LHCN-M2 (cell line): ENCODE data around the gene CNIH2. TPM values are rescaled to one million over a fixed set of nuclear protein-coding genes. Genes with fewer than 3 reads are reported as not detected.

ENCODE experiments used
- DNase-seq: peaks from one replicate; pipeline ENCODE4 v3.0.0-alpha.2; 2012; ENCODE audit warnings: low read depth
- total RNA-seq: library from RNA; depleted of rRNA; stranded (reverse); fragments of >200 nt; gene quantifications from 2 replicates; pipeline ENCODE4 v1.2.3, GENCODE V29; 2014; rRNA removed

CNIH2 gene
- total RNA-seq, 1 experiment from 2014 or later, result 0.86 TPM

DNA sequence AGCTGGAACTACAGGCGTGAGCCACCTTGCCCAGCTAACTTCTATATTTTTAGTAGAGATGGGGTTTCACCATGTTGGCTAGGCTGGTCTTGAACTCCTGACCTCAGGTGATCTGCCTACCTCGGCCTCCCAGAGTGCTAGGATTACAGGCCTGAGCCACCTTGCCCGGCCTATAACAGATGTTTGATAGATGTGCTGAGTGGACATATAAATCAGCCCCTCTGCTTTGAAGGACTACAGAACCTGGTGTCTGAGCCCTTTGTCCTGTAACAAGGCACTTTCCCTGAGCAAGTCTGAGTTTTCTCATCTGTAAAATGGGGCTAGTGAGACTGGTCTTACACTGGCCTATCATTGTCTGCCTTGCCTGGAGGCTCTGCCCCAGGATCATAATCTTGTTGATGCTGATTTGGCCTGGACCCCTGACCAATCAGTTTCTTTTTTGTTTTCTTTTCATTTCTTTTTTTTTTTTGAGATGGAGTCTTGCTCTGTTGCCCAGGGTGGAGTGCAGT, 51.2 kb downstream of the CNIH2 start:
- no peak for DNase-seq

GRCh38 chr11:66330931-66331330, 53.0 kb downstream of the CNIH2 start:
- DNase-seq, result no peak

GRCh38 chr11:66331542-66332370, 53.8 kb downstream of the CNIH2 start:
- no peak for DNase-seq

GRCh38 chr11:66332371-66333219, 54.6 kb downstream of the CNIH2 start:
- no peak for DNase-seq

- no peak for DNase-seq
Observed at GRCh38 chr11:66333220-66333877, 55.4 kb downstream of the CNIH2 start.

Other genes with a start within 250 kb of the CNIH2 start
- not detected in 2 replicates for gene GAL3ST3, start 229.0 kb upstream of the CNIH2 start, total RNA-seq
- 156 and 163 TPM in 2 replicates for gene SF3B2, start 225.8 kb upstream of the CNIH2 start, total RNA-seq
- gene PACS1, start 207.9 kb upstream of the CNIH2 start, total RNA-seq, result 26.0 and 30.0 TPM in 2 replicates
- 22.9 and 27.8 TPM in 2 replicates for gene KLC2, start 20.5 kb upstream of the CNIH2 start, total RNA-seq
- 184 and 193 TPM in 2 replicates for gene RAB1B, start 9.5 kb upstream of the CNIH2 start, total RNA-seq
- gene YIF1A, start 11.0 kb downstream of the CNIH2 start, total RNA-seq, result 120 and 127 TPM in 2 replicates
- 0.23 and 0.32 TPM in 2 replicates for gene TMEM151A, start 13.7 kb downstream of the CNIH2 start, total RNA-seq
- 0.06 TPM in 1 of 2 replicates, not detected in the other for gene CD248, start 38.9 kb downstream of the CNIH2 start, total RNA-seq
- gene RIN1, start 58.3 kb downstream of the CNIH2 start, total RNA-seq, result 82.1 and 97.9 TPM in 2 replicates
- gene BRMS1, start 66.9 kb downstream of the CNIH2 start, total RNA-seq, result 102 and 107 TPM in 2 replicates
- 50.9 and 51.0 TPM in 2 replicates for gene B4GAT1, start 69.5 kb downstream of the CNIH2 start, total RNA-seq
- not detected in 2 replicates for gene SLC29A2, start 93.6 kb downstream of the CNIH2 start, total RNA-seq
- gene NPAS4, start 142.9 kb downstream of the CNIH2 start, total RNA-seq, result 0.13 TPM in 1 of 2 replicates, not detected in the other
- gene MRPL11, start 160.7 kb downstream of the CNIH2 start, total RNA-seq, result 49.9 and 57.8 TPM in 2 replicates
- 6.5 and 7.2 TPM in 2 replicates for gene PELI3, start 188.7 kb downstream of the CNIH2 start, total RNA-seq
- 66.8 and 71.2 TPM in 2 replicates for gene DPP3, start 202.3 kb downstream of the CNIH2 start, total RNA-seq
- gene BBS1, start 232.5 kb downstream of the CNIH2 start, total RNA-seq, result 19.0 and 26.2 TPM in 2 replicates